Endothelial cell of umbilical vein (primary cell): ENCODE measurements around the gene IST1. TPM values are rescaled to one million over a fixed set of nuclear protein-coding genes. Genes with fewer than 3 reads are reported as not detected.

Experiments
- BruUV-seq: library from RNA; stranded (reverse); fragments of 400-500 nt; replicated peaks from 2 replicates; lab custom pipeline; 2021; lab: Mats Ljungman, UMichigan
- CTCF ChIA-PET: fragments of 300-600, 350-600 bp; sonication (Branson Sonifier 250); formaldehyde crosslinking; loops from one replicate; lab custom pipeline; 2021; ENCODE audit warnings: antibody characterized with exemption, inconsistent platforms; lab: Charles Lee
- POLR2A ChIA-PET: fragments of 300-600, 350-600 bp; sonication (Branson Sonifier 250); formaldehyde crosslinking; loops from one replicate; lab custom pipeline; 2021; ENCODE audit warnings: antibody characterized with exemption, inconsistent platforms; lab: Charles Lee
- DNase-seq: peaks from one replicate; pipeline ENCODE4 v3.0.0-alpha.2; 2011; ENCODE audit warnings: low read depth, low spot score
- FAIRE-seq: peaks from 2 replicates; lab custom pipeline; 2011; peaks lifted over from hg19 to GRCh38; lab: Jason Lieb, UNC
- H2AFZ ChIP-seq: 2 replicates; pipeline ENCODE4 v1.6.0; 2012; ENCODE audit warnings: low read depth, low read length, control low read depth, inconsistent platforms
- H3K27ac ChIP-seq: 2 replicates; pipeline ENCODE4 v1.5.1; 2011; ENCODE audit warnings: low read depth, mild to moderate bottlenecking, control low read depth, low read length, moderate library complexity; ENCODE audit not compliant: insufficient read depth
- H3K27me3 ChIP-seq, 2 experiments: 2 replicates each; pipeline versions ENCODE4 v1.6.0 to v1.6.1; 2011; ENCODE audit warnings: low read length in 2 of 2, mixed read lengths in 1 of 2; ENCODE audit not compliant: control insufficient read depth in 2 of 2, insufficient read depth in 2 of 2
- H3K36me3 ChIP-seq, 2 experiments: 2 replicates in 1 of 2; 3 replicates in 1 of 2; pipeline ENCODE4 v1.5.1; 2011; ENCODE audit warnings: low read length in 2 of 2, mild to moderate bottlenecking in 1 of 2, moderate library complexity in 1 of 2; ENCODE audit not compliant: control insufficient read depth in 2 of 2, insufficient read depth in 2 of 2; ENCODE audit errors: extremely low read depth in 1 of 2
- H3K4me1 ChIP-seq: 3 replicates; pipeline ENCODE4 v1.5.1; 2011; ENCODE audit warnings: mild to moderate bottlenecking, low read length; ENCODE audit not compliant: control insufficient read depth, insufficient read depth; ENCODE audit errors: extremely low read depth
- H3K4me2 ChIP-seq: 2 replicates; pipeline ENCODE4 v1.6.1; 2011; ENCODE audit warnings: low read length, control low read depth, mixed read lengths; ENCODE audit not compliant: insufficient read depth
- H3K4me3 ChIP-seq, 3 experiments: fragments of 200-600 bp in 1 of 3; sonication (generic), shearing (Covaris generic) in 1 of 3; replicated peaks in 1 of 3; 2 replicates each; pipeline ENCODE4 v1.5.1; 2011 to 2016; ENCODE audit warnings: control low read depth in 3 of 3, low read length in 3 of 3, mild to moderate bottlenecking in 2 of 3, inconsistent platforms in 1 of 3, low read depth in 1 of 3, moderate library complexity in 1 of 3; ENCODE audit not compliant: insufficient read depth in 1 of 3
- H3K79me2 ChIP-seq: 2 replicates; pipeline ENCODE4 v1.6.0; 2012; ENCODE audit warnings: low read length, inconsistent platforms; ENCODE audit not compliant: control insufficient read depth, insufficient read depth
- H3K9ac ChIP-seq: replicated peaks from 2 replicates; pipeline ENCODE3; 2011; ENCODE audit warnings: low read length, control low read depth; ENCODE audit not compliant: insufficient read depth; ENCODE audit errors: extremely low read depth
- H3K9me1 ChIP-seq: replicated peaks from 3 replicates; pipeline ENCODE4 v1.6.0; 2011; ENCODE audit warnings: mild to moderate bottlenecking, low read length; ENCODE audit not compliant: control insufficient read depth, insufficient read depth; ENCODE audit errors: extremely low read depth
- H3K9me3 ChIP-seq: replicated peaks from 2 replicates; pipeline ENCODE4 v1.5.1; 2012; ENCODE audit warnings: low read length, inconsistent platforms; ENCODE audit not compliant: control insufficient read depth, insufficient read depth
- H4K20me1 ChIP-seq: replicated peaks from 2 replicates; pipeline ENCODE3; 2011; ENCODE audit warnings: mild to moderate bottlenecking, low read length; ENCODE audit not compliant: control insufficient read depth, insufficient read depth; ENCODE audit errors: extremely low read depth
- EZH2 ChIP-seq: IDR thresholded peaks from 2 replicates; pipeline ENCODE4 v1.6.1; 2012; ENCODE audit warnings: borderline replicate concordance, low read depth, mild to moderate bottlenecking, moderate library complexity, low read length, inconsistent platforms; ENCODE audit not compliant: severe bottlenecking
- FOS ChIP-seq: IDR thresholded peaks from 2 replicates; pipeline ENCODE4 v1.6.1; 2011; ENCODE audit warnings: mild to moderate bottlenecking, low read length, moderate library complexity, borderline replicate concordance; ENCODE audit not compliant: insufficient read depth
- GATA2 ChIP-seq: IDR thresholded peaks from 2 replicates; pipeline ENCODE4 v1.7.0; 2011; ENCODE audit warnings: low read depth, mild to moderate bottlenecking, moderate library complexity, mixed read lengths, low read length; ENCODE audit not compliant: insufficient read length, insufficient read depth
- JUN ChIP-seq: IDR thresholded peaks from 2 replicates; pipeline ENCODE4 v1.6.1; 2011; ENCODE audit warnings: borderline replicate concordance, low read depth; ENCODE audit not compliant: insufficient read length, insufficient read depth
- MAX ChIP-seq: IDR thresholded peaks from 2 replicates; pipeline ENCODE4 v1.6.1; 2011; ENCODE audit not compliant: insufficient read depth, insufficient read length
- MYC ChIP-seq: IDR thresholded peaks from one replicate; pipeline ENCODE4 v1.6.1; 2011; ENCODE audit warnings: mild to moderate bottlenecking, low read depth, low read length
- POLR2A ChIP-seq: IDR thresholded peaks from 2 replicates; pipeline ENCODE4 v1.6.1; 2012; ENCODE audit warnings: low read depth, mild to moderate bottlenecking, control low read depth, low read length
- POLR2AphosphoS5 ChIP-seq: IDR thresholded peaks from 2 replicates; pipeline ENCODE4 v1.6.1; 2012; ENCODE audit warnings: low read depth, mild to moderate bottlenecking, control low read depth, low read length, moderate library complexity; ENCODE audit not compliant: insufficient read depth
- dilution Hi-C: fragments of 300-500 bp; cut with MboI; formaldehyde crosslinking; loops from one replicate; pipeline ENCODE4 v1.15.0; 2019; ENCODE audit warnings: low sequenced_read_pairs; ENCODE audit not compliant: extremely low pct_ligation_motif_present
- intact Hi-C: fragments of 100-400 bp; cut with micrococcal nuclease; formaldehyde crosslinking; loops from one replicate; pipeline ENCODE4 v1.10.0; 2022
- polyA plus RNA-seq, 4 experiments: library from polyadenylated mRNA; depleted of rRNA in 3 of 4; stranded (reverse) in 3 of 4; unstranded in 1 of 4; fragments of >200 nt; gene quantifications; 2 replicates each; pipeline versions ENCODE4 v1.2.1 to v1.2.3, GENCODE V29; 2011 to 2012; ENCODE audit warnings: missing spikeins in 1 of 4
- total RNA-seq: library from RNA; stranded (reverse); gene quantifications from 2 replicates; pipeline ENCODE4 v1.2.3, GENCODE V29; 2021
- TF ChIP-seq, protein P1 (sequence below), 2 donors: IDR thresholded peaks; 1 replicate in 1 of 2; 2 replicates in 1 of 2; pipeline ENCODE4 v1.5.1; 2011; ENCODE audit warnings: low read length in 2 of 2, mild to moderate bottlenecking in 2 of 2, moderate library complexity in 2 of 2, control low read depth in 1 of 2, inconsistent platforms in 1 of 2, low read depth in 1 of 2; ENCODE audit not compliant: insufficient read depth in 1 of 2; ENCODE audit errors: extremely low read depth in 1 of 2

Gene IST1
- total and polyA plus RNA-seq, 2 donors (not counting 3 experiments of a cell fraction or from before 2014, with no cell fraction given): 145 to 165 TPM

- POLR2A ChIA-PET: no interaction called here
- H3K9me1 ChIP-seq: no peaks in the 10 kb centered on the region
- no peak overlapping the region for H3K9ac ChIP-seq
- H4K20me1 ChIP-seq: no peaks in the 10 kb centered on the region
- no peaks in the 10 kb centered on the region for H3K36me3 ChIP-seq
- no peaks in the 10 kb centered on the region for H3K4me1 ChIP-seq
- dilution Hi-C loops: no loop called here
- H3K79me2 ChIP-seq: no peaks in the 10 kb centered on the region
- no peak overlapping the region for H3K4me3 ChIP-seq
- DNase-seq: no peak
- H2AFZ ChIP-seq: no peak overlapping the region
- no peak for FAIRE-seq
- peaks cover 2 to 3% of the 10 kb centered on the region in 2 experiments for H3K27me3 ChIP-seq
- CTCF ChIA-PET: interaction anchor here (0.9 kb wide), 1 partner anchor 16 kb away, joined by 4 read pairs; no protein-coding TSS in a partner anchor
- no peak for TF ChIP-seq JUN
- no peak for TF ChIP-seq POLR2AphosphoS5
- no peak for TF ChIP-seq FOS
- no peak for TF ChIP-seq MYC
- TF ChIP-seq GATA2: no peak
- H3K9me3 ChIP-seq: no peaks in the 10 kb centered on the region
- no peak overlapping the region for H3K27ac ChIP-seq
- no peak overlapping the region for H3K4me2 ChIP-seq
- no TSS peak for BruUV-seq
- intact Hi-C loops: no loop called here
Observed at GRCh38 chr16:71945616-71946015, 50.3 kb downstream of the IST1 start.

- H3K9ac ChIP-seq: no peak overlapping the region
- dilution Hi-C loops (no loop called here), intact Hi-C loops (no loop called here)
- FAIRE-seq: no peak
- no peaks in the 10 kb centered on the region for H3K9me3 ChIP-seq
- peaks cover 2 to 7% of the 10 kb centered on the region in 2 experiments for H3K27me3 ChIP-seq
- no peak overlapping the region for H3K27ac ChIP-seq
- TF ChIP-seq JUN: no peak
- no peak for TF ChIP-seq POLR2A
- TF ChIP-seq, protein P1, sequence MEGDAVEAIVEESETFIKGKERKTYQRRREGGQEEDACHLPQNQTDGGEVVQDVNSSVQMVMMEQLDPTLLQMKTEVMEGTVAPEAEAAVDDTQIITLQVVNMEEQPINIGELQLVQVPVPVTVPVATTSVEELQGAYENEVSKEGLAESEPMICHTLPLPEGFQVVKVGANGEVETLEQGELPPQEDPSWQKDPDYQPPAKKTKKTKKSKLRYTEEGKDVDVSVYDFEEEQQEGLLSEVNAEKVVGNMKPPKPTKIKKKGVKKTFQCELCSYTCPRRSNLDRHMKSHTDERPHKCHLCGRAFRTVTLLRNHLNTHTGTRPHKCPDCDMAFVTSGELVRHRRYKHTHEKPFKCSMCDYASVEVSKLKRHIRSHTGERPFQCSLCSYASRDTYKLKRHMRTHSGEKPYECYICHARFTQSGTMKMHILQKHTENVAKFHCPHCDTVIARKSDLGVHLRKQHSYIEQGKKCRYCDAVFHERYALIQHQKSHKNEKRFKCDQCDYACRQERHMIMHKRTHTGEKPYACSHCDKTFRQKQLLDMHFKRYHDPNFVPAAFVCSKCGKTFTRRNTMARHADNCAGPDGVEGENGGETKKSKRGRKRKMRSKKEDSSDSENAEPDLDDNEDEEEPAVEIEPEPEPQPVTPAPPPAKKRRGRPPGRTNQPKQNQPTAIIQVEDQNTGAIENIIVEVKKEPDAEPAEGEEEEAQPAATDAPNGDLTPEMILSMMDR (IDR thresholded peaks at IDR 0.05; ENCODE audit: extremely low read depth in 1 of 2, insufficient read depth in 1 of 2, low read depth in 1 of 2, low read length in 2 of 2): no peak
- TF ChIP-seq MYC: no peak
- TF ChIP-seq FOS: no peak
- TF ChIP-seq MAX: no peak
- TF ChIP-seq EZH2: no peak
- TF ChIP-seq GATA2: no peak
- no peak for TF ChIP-seq POLR2AphosphoS5
- no peak overlapping the region for H3K4me2 ChIP-seq
- H4K20me1 ChIP-seq: no peaks in the 10 kb centered on the region
- no TSS peak for BruUV-seq
- H3K4me1 ChIP-seq: peaks cover 3% of the 10 kb centered on the region
- H3K9me1 ChIP-seq: no peaks in the 10 kb centered on the region
- H3K36me3 ChIP-seq: no peaks in the 10 kb centered on the region
- H3K79me2 ChIP-seq: no peaks in the 10 kb centered on the region
- ChIA-PET CTCF (interaction anchor here (2.8 kb wide), 1 partner anchor 8 kb away, joined by 20 read pairs; no protein-coding TSS in a partner anchor), POLR2A (no interaction called here)
- DNase-seq: no peak
- no peak overlapping the region for H2AFZ ChIP-seq
- no peak overlapping the region for H3K4me3 ChIP-seq
Observed at GRCh38 chr16:71952825-71953224, 57.5 kb downstream of the IST1 start.
